DMS79 (cell line): ENCODE results near the gene RIMS4.
"Not testable (repeated sequence)": the region's sequence is repeated elsewhere in the genome, so short reads cannot be mapped to it uniquely, and the experiment has no call there.

ENCODE experiments used
- DNase-seq: peaks from one replicate; lab custom pipeline; 2025; lab: John Stamatoyannopoulos, UW

The RIMS4 gene

GRCh38 chr20:44795836-44796235, 14.5 kb downstream of the RIMS4 start:
- no peak for DNase-seq

DNA sequence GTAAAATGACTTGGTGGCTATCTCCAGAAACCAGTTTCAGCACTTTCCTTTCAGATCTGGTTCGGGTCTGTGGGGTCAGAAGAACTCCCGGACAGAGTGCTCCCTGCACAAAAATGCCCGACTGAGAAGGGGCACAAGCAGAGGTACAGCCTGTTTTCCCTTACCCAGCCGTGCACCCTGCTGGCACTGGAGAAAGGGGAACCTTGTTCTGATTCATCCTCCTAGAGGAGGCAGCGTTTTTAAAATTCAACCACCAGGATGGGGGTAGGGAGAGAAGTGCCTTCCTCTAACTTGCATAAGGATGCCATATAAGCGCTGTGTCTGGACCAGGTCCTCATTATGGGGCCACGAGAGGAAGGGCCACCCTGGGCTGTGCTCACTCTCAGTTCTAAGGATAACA, 17.6 kb downstream of the RIMS4 start:
- DNase-seq, result no peak

DNA sequence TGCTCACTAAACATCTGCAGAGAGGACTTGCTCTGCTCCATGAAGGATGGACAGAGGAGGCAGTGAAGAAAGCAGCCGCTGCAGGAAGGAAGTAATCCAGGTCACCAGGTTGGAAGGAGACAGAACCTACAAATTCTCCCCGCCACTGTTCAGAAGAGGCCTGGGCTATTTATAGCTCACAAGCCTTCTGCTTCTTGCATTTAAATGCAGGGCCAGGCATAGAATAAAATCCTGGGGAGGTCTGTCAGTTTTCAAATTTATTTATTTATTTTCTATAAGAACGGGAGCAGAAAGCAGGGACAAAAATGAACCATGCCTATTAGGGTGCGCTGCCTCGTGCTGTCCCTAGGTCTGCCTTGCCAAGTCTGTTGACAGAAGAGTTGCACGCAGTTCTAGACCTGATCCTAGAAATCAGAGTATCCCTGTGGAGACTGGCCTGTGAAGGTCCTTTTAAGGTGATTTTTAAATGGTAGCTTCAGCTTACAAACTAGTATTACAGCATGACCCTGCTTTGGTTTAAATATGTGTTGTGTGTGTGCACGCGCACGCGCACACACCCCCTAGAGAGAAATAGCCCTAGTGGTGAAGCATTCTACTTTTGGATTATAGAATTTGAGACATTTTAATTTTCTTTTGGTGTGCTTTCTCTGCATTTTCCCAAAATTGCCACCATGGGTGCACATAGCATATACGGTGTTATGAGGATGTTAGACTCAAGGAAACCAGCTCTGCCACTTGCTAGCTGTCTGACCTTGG, 19.5 kb downstream of the RIMS4 start:
- DNase-seq, result no peak

DNA sequence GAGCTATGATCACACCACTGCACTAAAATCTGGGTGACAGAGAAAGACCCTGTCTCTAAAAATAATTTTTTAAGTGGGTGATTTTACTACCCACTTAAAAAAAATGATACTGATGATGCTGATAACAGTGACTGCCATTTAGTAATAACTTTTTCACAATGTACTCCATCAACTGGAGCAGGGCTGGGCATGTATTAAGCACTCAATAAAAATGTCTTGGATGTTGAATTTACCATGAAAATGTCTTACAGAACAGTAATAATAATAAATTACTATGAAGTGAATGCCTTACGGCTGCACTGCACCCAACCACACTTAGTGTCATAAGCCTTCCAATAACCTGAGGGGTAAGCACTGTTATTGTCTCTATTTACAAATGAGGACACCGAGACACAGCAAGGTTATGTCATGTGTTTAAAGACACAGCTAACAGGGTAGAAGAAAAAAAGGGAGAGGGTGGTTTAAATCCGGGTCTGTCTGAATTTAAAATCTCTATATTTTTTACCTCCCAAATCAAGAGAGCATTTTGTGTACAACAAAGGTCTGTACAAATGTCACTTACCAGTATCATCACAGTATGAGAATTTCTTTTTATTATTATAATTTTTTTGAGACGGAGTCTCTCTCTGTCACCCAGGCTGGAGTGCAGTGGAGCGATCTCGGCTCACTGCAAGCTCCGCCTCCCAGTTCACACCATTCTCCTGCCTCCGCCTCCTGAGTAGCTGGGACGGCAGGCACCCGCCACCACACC, 21.5 kb downstream of the RIMS4 start:
- DNase-seq, result no peak

GRCh38 chr20:44787299-44787698, 23.0 kb downstream of the RIMS4 start:
- no peak for DNase-seq

DNA sequence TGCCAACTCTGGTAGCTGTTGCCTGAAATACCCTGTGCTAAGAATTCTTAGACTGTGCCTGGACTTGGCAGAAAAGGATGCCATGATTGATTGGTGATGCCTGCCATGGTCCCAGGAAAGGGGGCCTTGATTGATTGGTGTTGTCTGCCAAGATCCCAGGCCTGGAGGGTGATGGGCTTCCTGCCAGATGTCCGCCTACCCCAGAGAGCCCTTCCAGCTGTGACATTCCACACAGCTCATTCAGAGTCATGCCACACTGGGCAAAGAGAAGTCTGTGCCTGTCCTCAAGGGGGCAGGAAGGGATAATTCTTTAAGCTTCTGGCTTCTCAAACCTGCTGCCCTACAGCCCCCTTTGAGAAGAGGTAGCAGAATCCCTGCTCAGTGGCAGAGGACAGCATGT, 24.6 kb downstream of the RIMS4 start:
- no peak for DNase-seq

DNA sequence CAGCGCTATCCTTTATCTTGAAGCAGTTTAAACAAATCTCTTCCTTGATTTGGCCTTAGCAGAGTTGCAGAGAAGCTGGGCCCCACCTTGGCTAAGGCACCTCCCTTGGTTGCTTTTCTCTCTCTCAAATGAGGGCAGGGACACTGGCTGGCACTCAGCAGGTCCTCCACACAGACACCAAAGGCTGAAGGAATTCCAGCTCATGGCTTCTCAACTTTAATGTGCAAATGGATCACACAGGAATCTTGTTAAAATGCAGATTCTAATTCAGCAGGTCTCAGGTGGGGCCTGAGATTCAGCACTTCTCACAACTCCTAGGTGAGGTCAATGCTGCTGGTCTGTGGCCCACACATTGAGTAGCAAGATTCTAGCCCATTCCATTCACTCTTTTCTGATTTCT, 25.7 kb downstream of the RIMS4 start:
- DNase-seq, result no peak

- no peak for DNase-seq
Observed at GRCh38 chr20:44781791-44782190, 28.6 kb downstream of the RIMS4 start.

GRCh38 chr20:44781118-44781517, 29.2 kb downstream of the RIMS4 start:
- DNase-seq, result no peak

DNA sequence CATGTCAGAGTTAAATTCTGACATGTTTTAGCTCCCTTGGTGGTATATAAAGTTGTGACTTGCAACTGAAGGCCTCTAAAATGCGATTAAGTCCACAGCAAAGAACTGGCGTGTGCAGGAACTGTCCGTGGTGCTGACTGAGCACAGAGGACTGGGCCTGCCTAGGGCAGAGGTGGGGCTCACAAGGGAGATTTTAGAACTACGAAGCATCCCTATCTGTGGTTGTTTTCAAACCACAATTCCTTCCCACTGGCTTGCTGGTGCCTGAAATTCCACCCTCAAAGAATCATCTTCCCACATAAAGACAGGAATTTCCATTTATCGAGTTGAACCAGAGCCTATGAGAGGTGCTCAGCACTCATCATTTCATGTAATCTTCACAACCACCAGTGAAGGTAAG, 30.1 kb downstream of the RIMS4 start:
- DNase-seq, result no peak

DNA sequence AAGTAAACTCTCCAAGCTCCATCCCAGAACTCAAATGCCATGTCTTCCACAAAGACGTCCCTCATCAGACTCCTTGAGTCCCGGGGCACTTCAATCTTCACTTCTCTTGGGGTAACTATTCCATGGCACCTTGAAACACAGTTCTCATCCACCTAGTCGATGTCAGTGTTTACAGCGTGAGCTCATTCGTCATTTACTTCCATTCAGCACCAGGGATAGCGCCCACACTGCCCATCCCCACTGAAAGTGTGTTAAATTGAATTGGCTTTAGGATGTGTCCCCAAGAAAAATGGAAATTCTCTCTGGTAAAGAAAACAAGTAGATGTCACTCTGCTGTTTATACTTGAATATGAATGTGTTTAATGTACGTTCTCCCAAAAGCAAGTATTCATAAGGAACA, 33.4 kb downstream of the RIMS4 start:
- DNase-seq, result no peak

DNA sequence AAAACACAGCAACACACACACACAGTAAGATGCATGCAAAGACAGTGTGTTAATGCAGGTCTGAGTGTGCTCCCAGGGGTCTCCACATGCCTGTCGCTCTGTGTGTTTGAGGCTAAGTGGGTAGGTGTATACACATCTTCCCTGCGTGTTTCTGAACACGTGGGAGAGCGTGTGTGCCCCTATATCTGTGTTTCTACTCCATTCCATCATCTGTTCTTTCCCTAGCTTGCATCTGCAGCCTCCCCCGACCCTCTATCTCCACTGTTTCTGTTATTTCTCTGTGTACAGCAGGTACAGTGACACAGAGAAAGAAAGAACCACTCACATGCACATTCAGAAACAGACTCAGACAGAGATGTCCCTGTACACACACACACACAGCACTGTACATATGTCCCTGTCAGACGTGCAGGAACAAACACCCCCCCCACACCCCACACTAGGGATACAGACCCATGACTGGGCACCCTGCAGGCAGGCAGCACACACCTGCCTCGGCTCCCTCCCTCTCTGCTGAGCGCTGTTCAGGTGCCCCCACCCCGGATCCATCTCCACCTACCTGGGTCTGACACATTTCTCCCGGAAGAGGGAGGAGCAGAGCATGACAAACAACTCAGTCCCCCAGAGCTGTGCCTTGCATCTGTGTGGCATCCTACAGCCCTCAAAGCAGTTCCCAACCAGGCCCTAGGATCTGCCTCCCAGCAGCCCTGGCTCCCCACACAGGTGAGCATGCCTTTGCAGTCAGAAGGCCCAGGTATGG, 37.1 kb downstream of the RIMS4 start:
- no peak for DNase-seq

GRCh38 chr20:44772636-44773035, 37.7 kb downstream of the RIMS4 start:
- no peak for DNase-seq

- no peak for DNase-seq
Observed at GRCh38 chr20:44771172-44771535, 39.2 kb downstream of the RIMS4 start.

GRCh38 chr20:44770484-44771171, 39.7 kb downstream of the RIMS4 start:
- DNase-seq, result no peak

GRCh38 chr20:44769481-44769863, 40.9 kb downstream of the RIMS4 start:
- DNase-seq, result no peak

DNA sequence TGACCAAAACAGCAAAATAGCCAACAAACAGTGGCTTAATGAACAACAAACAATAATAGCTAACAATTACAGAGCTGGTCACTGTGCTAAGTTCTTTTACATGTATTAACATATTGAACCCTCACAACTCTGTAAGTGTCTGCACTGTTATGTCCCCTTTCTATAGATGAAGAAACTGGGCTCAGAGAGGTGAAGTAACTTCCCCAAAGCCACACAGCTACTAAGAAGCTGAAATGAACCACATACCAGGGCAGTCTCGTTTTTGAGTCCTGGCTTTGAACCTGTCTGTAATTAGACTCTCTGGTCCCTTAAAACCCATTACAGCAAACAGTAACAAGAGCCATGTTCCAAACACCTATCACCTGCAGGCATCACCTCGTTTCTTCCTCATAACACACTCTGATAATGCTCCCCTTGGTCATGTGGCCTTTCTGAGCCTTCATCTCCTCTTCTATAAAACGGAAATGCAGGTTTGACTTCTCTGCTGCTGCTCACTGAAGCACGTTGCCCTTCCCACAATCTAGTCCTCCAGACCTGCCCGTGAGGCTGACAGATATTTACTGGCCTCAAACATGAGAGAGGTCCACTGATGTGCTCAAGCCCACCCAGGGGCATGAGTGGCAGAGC, 41.4 kb downstream of the RIMS4 start:
- no peak for DNase-seq

DNA sequence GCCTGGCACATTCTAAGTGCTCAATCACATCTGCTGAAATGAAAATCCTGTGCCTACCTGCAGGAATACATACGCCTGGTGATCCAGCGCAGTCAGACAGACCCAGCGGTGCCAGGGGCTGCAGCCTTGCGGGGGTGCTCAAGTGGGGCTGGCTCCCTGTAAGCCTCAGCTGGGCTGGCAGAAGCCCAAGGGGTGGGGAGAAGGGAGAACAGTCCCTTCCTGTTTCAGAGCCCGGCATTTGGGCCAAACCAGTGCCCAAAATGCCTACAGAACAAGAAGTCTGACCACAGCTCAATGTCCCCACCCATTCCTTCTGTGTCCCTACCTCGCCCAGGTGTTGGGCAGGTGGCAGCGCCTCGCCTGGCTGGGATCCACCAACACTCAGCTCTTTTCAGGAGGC, 42.1 kb downstream of the RIMS4 start:
- DNase-seq, result no peak

GRCh38 chr20:44765701-44766347, 44.5 kb downstream of the RIMS4 start:
- no peak for DNase-seq

DNA sequence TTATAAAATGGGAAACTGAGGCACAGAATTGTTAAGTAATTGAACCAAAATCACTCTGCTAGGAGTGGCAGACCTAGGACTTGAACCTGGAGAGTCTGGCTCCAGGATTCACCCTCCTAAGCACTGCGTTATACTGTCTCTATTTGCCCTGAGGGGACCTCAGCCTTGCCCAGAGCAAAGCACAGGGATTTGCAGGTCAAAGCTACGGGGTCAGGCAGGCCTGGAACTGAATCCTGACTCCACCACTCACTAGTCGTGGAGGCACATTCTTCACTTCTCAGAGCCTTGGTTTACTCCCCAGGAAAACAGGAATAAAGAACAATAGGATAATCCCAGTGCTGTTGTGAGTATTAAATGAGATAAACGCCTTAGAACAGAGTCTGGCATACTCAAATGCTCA, 45.3 kb downstream of the RIMS4 start:
- no peak for DNase-seq

GRCh38 chr20:44763798-44764197, 46.5 kb downstream of the RIMS4 start:
- not testable (repeated sequence) for DNase-seq
